Measurements from ENCODE around the gene ST6GALNAC1. TPM values are rescaled to one million over a fixed set of nuclear protein-coding genes. Genes with fewer than 3 reads are reported as not detected.
"Not testable (repeated sequence)": the region's sequence is repeated elsewhere in the genome, so short reads cannot be mapped to it uniquely, and the experiment has no call there.

The ST6GALNAC1 gene
- total RNA-seq, 1 donor from 2014 or later: 3.4 TPM

GRCh38 chr17:76612977-76613851 lies 30.3 kb downstream of the ST6GALNAC1 start:
- H3K4me3 ChIP-seq: no peak overlapping the region
- no peaks in the 10 kb centered on the region for H3K4me1 ChIP-seq
- intact Hi-C loops (cut with DNase I): no loop called here
- H3K36me3 ChIP-seq: no peaks in the 10 kb centered on the region
- peak in 1 of 2 donors; percentile 45 for DNase-seq (ENCODE audit: low spot score in 2 of 2)
- H3K9me3 ChIP-seq: no peaks in the 10 kb centered on the region
- no peaks in the 10 kb centered on the region for H3K27me3 ChIP-seq
- H3K27ac ChIP-seq: no peak overlapping the region
- TF ChIP-seq CTCF (IDR thresholded peaks at IDR 0.05): no peak

- H3K4me1 ChIP-seq: no peaks in the 10 kb centered on the region
- no peak overlapping the region for H3K4me3 ChIP-seq
- no peaks in the 10 kb centered on the region for H3K36me3 ChIP-seq
- intact Hi-C loops (cut with DNase I): no loop called here
- H3K27me3 ChIP-seq: no peaks in the 10 kb centered on the region
- H3K27ac ChIP-seq: no peak overlapping the region
- no peaks in the 10 kb centered on the region for H3K9me3 ChIP-seq
- DNase-seq (ENCODE audit: low spot score in 2 of 2): no peak
- no peak for TF ChIP-seq CTCF (IDR thresholded peaks at IDR 0.05)
Measured at GRCh38 chr17:76612465-76612864, 31.1 kb downstream of the ST6GALNAC1 start.

- no peaks in the 10 kb centered on the region for H3K36me3 ChIP-seq
- peak in 1 of 2 donors; percentile 31 for DNase-seq (ENCODE audit: low spot score in 2 of 2)
- TF ChIP-seq CTCF (IDR thresholded peaks at IDR 0.05): no peak
- no peak overlapping the region for H3K4me3 ChIP-seq
- intact Hi-C loops (cut with DNase I): no loop called here
- H3K4me1 ChIP-seq: no peaks in the 10 kb centered on the region
- no peaks in the 10 kb centered on the region for H3K9me3 ChIP-seq
- H3K27me3 ChIP-seq: no peaks in the 10 kb centered on the region
- no peak overlapping the region for H3K27ac ChIP-seq
Measured at GRCh38 chr17:76611758-76612157, 31.8 kb downstream of the ST6GALNAC1 start.

- H3K9me3 ChIP-seq; H3K36me3 ChIP-seq; H3K27ac ChIP-seq; H3K4me3 ChIP-seq; intact Hi-C loops (cut with DNase I); H3K27me3 ChIP-seq; H3K4me1 ChIP-seq: not testable (repeated sequence)
- DNase-seq (ENCODE audit: low spot score in 2 of 2): peak in 1 of 2 donors; percentile 7
Measured at GRCh38 chr17:76611080-76611749, 32.3 kb downstream of the ST6GALNAC1 start.

GRCh38 chr17:76606685-76607084 lies 36.9 kb downstream of the ST6GALNAC1 start:
- H3K27ac ChIP-seq; DNase-seq (ENCODE audit: low spot score in 2 of 2); H3K36me3 ChIP-seq; intact Hi-C loops (cut with DNase I); H3K4me3 ChIP-seq; H3K9me3 ChIP-seq; H3K27me3 ChIP-seq; H3K4me1 ChIP-seq: not testable (repeated sequence)

- H3K4me3 ChIP-seq: no peak overlapping the region
- H3K27ac ChIP-seq: no peak overlapping the region
- H3K27me3 ChIP-seq: no peaks in the 10 kb centered on the region
- no peaks in the 10 kb centered on the region for H3K4me1 ChIP-seq
- intact Hi-C loops (cut with DNase I): no loop called here
- TF ChIP-seq CTCF (IDR thresholded peaks at IDR 0.05): no peak
- no peaks in the 10 kb centered on the region for H3K36me3 ChIP-seq
- no peak for DNase-seq (ENCODE audit: low spot score in 2 of 2)
- H3K9me3 ChIP-seq: no peaks in the 10 kb centered on the region
Measured at GRCh38 chr17:76601065-76601464, 42.5 kb downstream of the ST6GALNAC1 start.
